Body of pancreas (tissue), 4 donors: ENCODE data around the gene DRC1. TPM values are rescaled to one million over a fixed set of nuclear protein-coding genes. Genes with fewer than 3 reads are reported as not detected.

Source experiments
- ATAC-seq: fragments of 150-250 bp; one replicate; pipeline ENCODE4 v1.9.1; 2016
- DNase-seq, 4 donors: peaks; one replicate each; pipeline ENCODE4 v3.0.0-alpha.2; 2019
- H3K27ac ChIP-seq, 4 donors: fragments of 200-600 bp; sonication (generic); 1 replicate in 3 of 4; 2 replicates in 1 of 4; pipeline versions ENCODE4 v1.5.1 to v1.6.1; 2016 to 2019; ENCODE audit warnings: mild to moderate bottlenecking in 1 of 4, mixed read lengths in 1 of 4, moderate library complexity in 1 of 4
- H3K27me3 ChIP-seq, 2 donors: fragments of 200-600 bp; sonication (generic); one replicate each; pipeline ENCODE4 v1.6.0; 2016; ENCODE audit warnings: mild to moderate bottlenecking in 1 of 2
- H3K36me3 ChIP-seq, 2 donors: fragments of 200-600 bp; sonication (generic); replicated peaks in 1 of 2; 2 replicates each; pipeline ENCODE4 v1.5.1; 2016; ENCODE audit warnings: low read depth in 2 of 2; ENCODE audit not compliant: insufficient read depth in 1 of 2
- H3K4me1 ChIP-seq: fragments of 200-600 bp; sonication (generic); one replicate; pipeline ENCODE4 v1.6.0; 2016
- H3K4me3 ChIP-seq, 2 donors: fragments of 200-600 bp; sonication (generic); 1 replicate in 1 of 2; 2 replicates in 1 of 2; pipeline ENCODE4 v1.5.1; 2016 to 2019
- H3K9me3 ChIP-seq, 3 donors: fragments of 200-600 bp; sonication (generic); 1 replicate in 2 of 3; 2 replicates in 1 of 3; pipeline ENCODE4 v1.5.1; 2016
- CTCF ChIP-seq, 7 experiments: fragments of 450-650 bp in 4 of 7; fragments of 200-600 bp in 3 of 7; sonication (generic) in 3 of 7; IDR thresholded peaks; one replicate each; pipeline ENCODE4 v1.5.1; 2016 to 2019; ENCODE audit warnings: antibody characterized with exemption in 7 of 7
- POLR2A ChIP-seq, 3 donors: fragments of 450-650 bp; IDR thresholded peaks; one replicate each; pipeline ENCODE4 v1.6.1; 2016; ENCODE audit warnings: antibody characterized with exemption in 3 of 3, mild to moderate bottlenecking in 2 of 3
- WGBS, 2 donors: methylation state at CpG; one replicate each; pipeline ENCODE4 v1.1.5; 2017; 5-methylcytosine and 5-hydroxymethylcytosine counted together
- intact Hi-C: fragments of 100-400 bp; cut with DNase I; formaldehyde crosslinking; loops from one replicate; pipeline ENCODE4 v1.15.1; 2023
- total RNA-seq, 2 donors: library from RNA; depleted of rRNA; stranded (reverse); fragments of >200 nt; gene quantifications; one replicate each; pipeline ENCODE4 v1.1.0, GENCODE V29; 2016

The DRC1 gene
- total RNA-seq, 2 donors from 2014 or later: not detected

GRCh38 chr2:26483027-26483326 lies 81.3 kb downstream of the DRC1 start:
- H3K27ac ChIP-seq: peak overlapping the region in 1 of 4 donors; percentile 76
- intact Hi-C loops: no loop called here
- no peak for DNase-seq
- H3K4me3 ChIP-seq: no peak overlapping the region
- peaks cover 19% of the 10 kb centered on the region for H3K4me1 ChIP-seq
- 89 to 91% methylated on average over 11 of the region's 11 CpGs for WGBS, 2 donors
- no peaks in the 10 kb centered on the region for H3K9me3 ChIP-seq
- no peaks in the 10 kb centered on the region for H3K27me3 ChIP-seq
- TF ChIP-seq CTCF (IDR thresholded peaks at IDR 0.05) (no peak), POLR2A (IDR thresholded peaks at IDR 0.05) (no peak)
- no peaks in the 10 kb centered on the region for H3K36me3 ChIP-seq
- no peak for ATAC-seq

- TF ChIP-seq CTCF (IDR thresholded peaks at IDR 0.05): no peak
- TF ChIP-seq POLR2A (IDR thresholded peaks at IDR 0.05): no peak
- Histone ChIP-seq H3K27ac (peak overlapping the region; percentile 12 to 76 (median 58)), H3K4me3 (no peak overlapping the region), H3K4me1 (peaks cover 19% of the 10 kb centered on the region), H3K36me3 (no peaks in the 10 kb centered on the region), H3K27me3 (no peaks in the 10 kb centered on the region), H3K9me3 (no peaks in the 10 kb centered on the region)
- DNase-seq: peak in 3 of 4 donors; percentile 43 to 52 (median 48)
- ATAC-seq: peak; percentile 40
- 31 to 38% methylated on average over 6 to 11 of the region's 11 CpGs for WGBS, 2 donors
- intact Hi-C loops: no loop called here
These were observed 81.8 kb downstream of the DRC1 start for GRCh38 chr2:26483516-26483915.

GRCh38 chr2:26483957-26484565 lies 82.3 kb downstream of the DRC1 start:
- DNase-seq (peak; percentile 57 to 82 (median 78)), ATAC-seq (peak; percentile 92)
- Histone ChIP-seq H3K4me1 (peaks cover 19% of the 10 kb centered on the region), H3K27ac (peak overlapping the region; percentile 46 to 76 (median 58)), H3K27me3 (no peaks in the 10 kb centered on the region), H3K4me3 (no peak overlapping the region), H3K36me3 (no peaks in the 10 kb centered on the region), H3K9me3 (no peaks in the 10 kb centered on the region)
- no peak for TF ChIP-seq CTCF (IDR thresholded peaks at IDR 0.05)
- TF ChIP-seq POLR2A (IDR thresholded peaks at IDR 0.05): no peak
- intact Hi-C loops: no loop called here
- WGBS, 2 donors: 36 to 50% methylated on average over 10 to 12 of the region's 13 CpGs

- Histone ChIP-seq H3K27me3 (no peaks in the 10 kb centered on the region), H3K27ac (peak overlapping the region in 3 of 4 donors; percentile 51 to 76 (median 64)), H3K9me3 (no peaks in the 10 kb centered on the region), H3K4me3 (no peak overlapping the region), H3K36me3 (no peaks in the 10 kb centered on the region), H3K4me1 (peaks cover 19% of the 10 kb centered on the region)
- intact Hi-C loops: no loop called here
- ATAC-seq (no peak), DNase-seq (no peak)
- no peak for TF ChIP-seq CTCF (IDR thresholded peaks at IDR 0.05)
- TF ChIP-seq POLR2A (IDR thresholded peaks at IDR 0.05): no peak
- 80 to 94% methylated on average over 2 to 3 of the region's 4 CpGs for WGBS, 2 donors
These were observed 82.9 kb downstream of the DRC1 start for GRCh38 chr2:26484579-26484978.

GRCh38 chr2:26485099-26485498 lies 83.4 kb downstream of the DRC1 start:
- DNase-seq (no peak), ATAC-seq (no peak)
- Histone ChIP-seq H3K27ac (peak overlapping the region in 1 of 4 donors; percentile 64), H3K27me3 (no peaks in the 10 kb centered on the region), H3K4me3 (no peak overlapping the region), H3K4me1 (peaks cover 19% of the 10 kb centered on the region), H3K36me3 (no peaks in the 10 kb centered on the region), H3K9me3 (no peaks in the 10 kb centered on the region)
- WGBS, 2 donors: 74 to 86% methylated on average over 2 of the region's 2 CpGs
- TF ChIP-seq CTCF (IDR thresholded peaks at IDR 0.05): no peak
- no peak for TF ChIP-seq POLR2A (IDR thresholded peaks at IDR 0.05)
- intact Hi-C loops: no loop called here
